Activated T-cell treated with anti-CD3 and anti-CD28 coated beads, Interleukin-2, amount 50 U/mL, for 4 hours (primary cell): Measurements from ENCODE around the gene SRSF10. TPM values are rescaled to one million over a fixed set of nuclear protein-coding genes. Genes with fewer than 3 reads are reported as not detected.

Experiments
- ATAC-seq, 2 donors: fragments of 200-7000 bp; cut with Tn5 transposase; one replicate each; pipeline ENCODE4 v1.10.0; 2021
- DNase-seq: peaks from one replicate; pipeline ENCODE4 v3.0.0-alpha.2; 2020
- H3K27me3 Mint-ChIP-seq: one replicate; pipeline ENCODE4 v1.8.0; 2021; ENCODE audit warnings: low read depth, mixed read lengths
- H3K36me3 Mint-ChIP-seq: one replicate; pipeline ENCODE4 v1.8.0; 2022; ENCODE audit warnings: mixed read lengths; ENCODE audit not compliant: insufficient read depth
- H3K4me1 Mint-ChIP-seq: one replicate; pipeline ENCODE4 v1.8.0; 2021; ENCODE audit warnings: low read depth, mixed read lengths
- H3K4me3 Mint-ChIP-seq: one replicate; pipeline ENCODE4 v1.8.0; 2021; ENCODE audit warnings: mild to moderate bottlenecking, moderate library complexity, mixed read lengths
- H3K9me3 Mint-ChIP-seq: one replicate; pipeline ENCODE4 v1.8.0; 2021; ENCODE audit warnings: mixed read lengths
- total RNA-seq, 3 donors: library from RNA; stranded (reverse); gene quantifications; one replicate each; pipeline ENCODE4 v1.2.1, GENCODE V29; 2021

The SRSF10 gene
- total RNA-seq, 3 donors from 2014 or later, result 238 to 250 (median 241) TPM

GRCh38 chr1:23916209-23917131, 63.7 kb downstream of the SRSF10 start:
- Mint-ChIP-seq H3K27me3 (no peaks in the 10 kb centered on the region), H3K4me3 (no peak overlapping the region)
- peak; percentile 88 to 93 for ATAC-seq

GRCh38 chr1:23915466-23915865, 64.7 kb downstream of the SRSF10 start:
- DNase-seq (no peak), ATAC-seq (no peak)
- Mint-ChIP-seq H3K27me3 (no peaks in the 10 kb centered on the region), H3K4me3 (no peak overlapping the region), H3K36me3 (no peaks in the 10 kb centered on the region), H3K4me1 (peaks cover 38% of the 10 kb centered on the region), H3K9me3 (no peaks in the 10 kb centered on the region)

More at GRCh38 chr1:23916209-23917131, 63.7 kb downstream of the SRSF10 start:
- no peaks in the 10 kb centered on the region for H3K9me3 Mint-ChIP-seq
- no peaks in the 10 kb centered on the region for H3K36me3 Mint-ChIP-seq
- DNase-seq, result peak; percentile 39
- H3K4me1 Mint-ChIP-seq, result peaks cover 30% of the 10 kb centered on the region

- H3K36me3 Mint-ChIP-seq, result no peaks in the 10 kb centered on the region
- no peaks in the 10 kb centered on the region for H3K27me3 Mint-ChIP-seq
- H3K4me3 Mint-ChIP-seq, result no peak overlapping the region
- peaks cover 41% of the 10 kb centered on the region for H3K4me1 Mint-ChIP-seq
- DNase-seq, result no peak
- no peaks in the 10 kb centered on the region for H3K9me3 Mint-ChIP-seq
- no peak for ATAC-seq
Measured at GRCh38 chr1:23914921-23915320, 65.2 kb downstream of the SRSF10 start.

Other genes with a start within 250 kb of the SRSF10 start
- 10 to 100 TPM; 61.9 to 69.8 (median 67.1) TPM for gene ELOA, start 236.9 kb downstream of the SRSF10 start, total RNA-seq
- gene PITHD1, start 201.9 kb downstream of the SRSF10 start, total RNA-seq, result 100 to 1,000 TPM; 125 to 128 (median 126) TPM
- gene LYPLA2, start 189.2 kb downstream of the SRSF10 start, total RNA-seq, result 100 to 1,000 TPM; 132 to 146 (median 134) TPM
- 10 to 100 TPM; 55.9 to 65.3 (median 62.4) TPM for gene GALE, start 179.6 kb downstream of the SRSF10 start, total RNA-seq
- 10 to 100 TPM; 10.5 to 11.1 (median 11.0) TPM for gene HMGCL, start 154.9 kb downstream of the SRSF10 start, total RNA-seq
- 1 to 10 TPM; 4.8 to 6.0 (median 5.5) TPM for gene FUCA1, start 112.0 kb downstream of the SRSF10 start, total RNA-seq
- gene CNR2, start 67.0 kb downstream of the SRSF10 start, total RNA-seq, result under 1 TPM; 0.05 to 0.24 (median 0.10) TPM
- 100 to 1,000 TPM; 168 to 179 (median 168) TPM for gene PNRC2, start 20.5 kb downstream of the SRSF10 start, total RNA-seq
- not detected for gene MYOM3, start 131.8 kb upstream of the SRSF10 start, total RNA-seq
- gene IL22RA1, start 162.8 kb upstream of the SRSF10 start, total RNA-seq, result under 1 TPM in 1 of 3 donors, not detected in 2; 0.08 TPM
- gene IFNLR1, start 207.0 kb upstream of the SRSF10 start, total RNA-seq, result 1 to 10 TPM; 3.4 to 5.1 (median 4.6) TPM